Stimulated activated naive CD4-positive, alpha-beta T cell treated with Interleukin-2 at 50 U/mL for 16 hours (primary cell): ENCODE measurements around the gene COL5A1.

Experiments used
- DNase-seq: peaks from one replicate; lab custom pipeline; 2025; lab: John Stamatoyannopoulos, UW

COL5A1 gene

DNA sequence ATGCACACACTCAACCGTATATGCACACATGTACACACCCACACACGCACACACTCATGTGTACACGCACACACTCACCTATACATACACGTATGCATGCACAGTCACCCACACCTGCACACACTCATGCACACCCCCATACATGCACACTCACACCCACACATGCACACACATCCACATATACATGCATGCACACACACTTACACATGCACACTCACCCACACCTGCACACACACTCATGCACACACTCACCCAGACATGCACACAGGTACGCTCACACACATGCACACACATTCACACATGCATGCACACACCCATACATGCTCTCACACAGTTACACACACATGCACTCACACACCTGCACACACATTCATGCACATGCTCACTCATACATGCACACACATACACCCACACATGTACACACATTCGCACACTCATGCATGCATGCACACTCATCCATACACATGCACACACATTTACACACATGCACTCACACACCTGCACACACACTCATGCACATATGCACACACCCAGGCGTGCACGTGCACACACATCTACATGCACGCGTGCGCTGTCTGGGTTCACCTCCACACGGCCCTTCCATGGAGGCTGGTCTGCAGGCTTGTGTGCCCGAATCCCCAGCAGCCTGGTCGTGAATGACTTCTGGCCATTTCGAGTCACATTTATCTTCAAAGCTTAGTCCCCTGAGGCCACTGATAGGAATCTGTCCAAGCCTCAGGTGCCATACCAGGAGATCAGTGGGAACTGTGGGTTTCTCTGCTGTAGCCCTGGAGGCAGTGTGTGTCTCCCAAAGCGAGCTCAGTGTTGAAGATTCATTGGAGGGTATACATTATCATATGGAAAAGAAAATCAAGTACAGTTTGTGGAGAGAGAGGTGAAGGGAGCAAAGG lies 103.0 kb downstream of the COL5A1 start:
- no peak for DNase-seq

GRCh38 chr9:134747951-134748489 lies 106.4 kb downstream of the COL5A1 start:
- DNase-seq, result no peak

DNA sequence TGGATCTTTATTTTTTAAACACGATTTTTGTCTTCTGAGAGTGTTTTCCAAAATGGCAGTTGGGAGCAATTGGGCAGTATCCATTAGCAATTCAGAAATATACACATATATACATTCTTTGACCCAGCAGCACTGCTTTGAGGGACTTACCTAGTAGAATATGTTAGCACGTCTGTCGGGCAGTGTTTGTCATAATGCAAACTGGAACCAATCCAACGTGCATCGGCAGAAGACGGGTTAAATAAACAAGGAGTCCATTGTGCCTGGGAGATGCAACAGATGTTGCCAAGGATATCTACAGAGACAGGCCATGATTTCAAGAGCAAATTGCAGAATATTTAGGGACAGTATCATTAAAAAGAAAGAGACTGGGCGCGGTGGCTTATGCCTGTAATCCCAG lies 107.0 kb downstream of the COL5A1 start:
- no peak for DNase-seq

DNA sequence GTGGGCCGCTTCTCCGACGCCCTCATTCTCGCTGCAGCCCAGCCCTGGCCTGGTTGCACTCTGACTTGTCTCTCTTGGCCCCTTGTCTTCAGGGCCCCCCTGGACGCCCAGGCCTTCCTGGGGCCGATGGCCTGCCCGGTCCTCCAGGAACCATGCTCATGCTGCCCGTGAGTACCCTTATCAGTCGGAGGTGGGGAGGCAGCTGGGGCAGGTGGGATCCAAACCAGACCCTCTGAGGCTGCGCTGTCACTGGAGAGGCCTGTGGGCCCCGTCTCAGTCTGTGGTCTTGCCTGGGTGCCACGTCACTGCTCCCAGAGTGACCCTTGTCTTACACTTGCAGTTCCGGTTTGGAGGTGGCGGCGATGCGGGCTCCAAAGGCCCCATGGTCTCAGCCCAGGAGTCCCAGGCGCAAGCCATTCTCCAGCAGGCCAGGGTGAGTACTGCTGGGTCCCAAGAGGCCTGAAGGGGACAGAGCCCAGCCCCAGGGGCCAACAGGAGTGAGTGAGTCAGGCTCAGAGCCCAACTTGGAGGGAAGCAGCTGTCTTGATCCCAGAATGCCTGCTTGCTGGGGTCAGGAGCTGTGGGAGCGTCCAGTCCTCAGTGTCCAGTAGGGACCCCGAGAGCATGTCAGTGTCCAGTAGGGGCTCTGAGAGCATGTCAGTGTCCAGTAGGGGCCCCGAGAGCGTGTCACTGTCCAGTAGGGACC lies 109.0 kb downstream of the COL5A1 start:
- no peak for DNase-seq

- DNase-seq, result no peak
Observed at GRCh38 chr9:134751622-134752021, 110.0 kb downstream of the COL5A1 start.

DNA sequence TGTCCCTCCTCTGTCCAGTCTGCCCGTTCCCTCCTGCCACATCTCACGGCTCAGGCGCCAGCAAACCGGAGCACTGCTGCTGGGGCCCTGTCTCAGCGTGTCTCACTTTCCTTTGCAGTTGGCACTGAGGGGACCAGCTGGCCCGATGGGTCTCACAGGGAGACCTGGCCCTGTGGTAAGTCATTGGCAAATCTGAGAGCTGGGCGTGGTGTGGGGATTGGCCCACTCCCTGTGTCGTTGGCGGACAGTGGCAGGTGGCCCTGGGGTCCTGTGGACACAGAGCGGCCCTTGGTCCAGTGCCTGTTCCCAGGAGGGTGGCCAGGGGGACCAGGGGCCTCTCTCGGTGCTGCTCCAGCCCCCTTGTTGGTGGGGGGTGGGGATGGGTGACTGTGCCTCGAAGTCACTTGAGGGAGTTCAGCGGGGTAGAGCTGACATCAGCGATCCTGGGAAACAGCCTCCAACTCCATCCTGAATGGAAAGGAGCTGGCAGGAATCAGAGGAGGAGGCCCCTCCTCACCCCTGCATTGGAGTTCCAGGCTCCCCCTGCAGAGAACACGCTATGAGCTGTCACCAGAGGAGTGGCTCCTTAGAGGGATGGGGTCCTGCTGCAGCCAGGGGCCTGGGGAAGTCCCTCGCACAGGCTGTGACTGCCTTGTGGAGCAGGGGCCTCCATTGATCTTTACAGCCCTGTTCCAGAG lies 111.0 kb downstream of the COL5A1 start:
- no peak for DNase-seq

DNA sequence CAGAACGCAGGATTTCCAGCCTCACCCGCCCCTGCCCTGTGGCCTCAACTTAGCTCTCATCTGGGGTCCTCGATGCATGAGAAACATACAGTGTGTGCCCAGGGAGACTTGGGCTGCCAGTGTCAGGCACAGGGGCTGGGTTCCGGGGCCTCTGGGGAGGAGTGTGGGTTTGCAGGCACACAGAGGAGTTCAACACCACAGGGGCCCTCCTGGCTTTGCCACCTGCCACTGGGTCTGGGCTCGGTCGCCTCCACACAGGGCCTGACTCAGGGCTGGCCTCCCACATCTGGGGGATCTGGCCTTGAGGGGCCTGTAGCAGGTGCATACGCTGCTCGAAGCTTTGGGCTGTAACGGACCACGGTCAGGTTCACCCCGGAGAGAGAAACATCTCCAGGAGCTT lies 111.6 kb downstream of the COL5A1 start:
- no peak for DNase-seq

GRCh38 chr9:134755221-134755907 lies 113.8 kb downstream of the COL5A1 start:
- no peak for DNase-seq

GRCh38 chr9:134756098-134756497 lies 114.5 kb downstream of the COL5A1 start:
- DNase-seq, result no peak

DNA sequence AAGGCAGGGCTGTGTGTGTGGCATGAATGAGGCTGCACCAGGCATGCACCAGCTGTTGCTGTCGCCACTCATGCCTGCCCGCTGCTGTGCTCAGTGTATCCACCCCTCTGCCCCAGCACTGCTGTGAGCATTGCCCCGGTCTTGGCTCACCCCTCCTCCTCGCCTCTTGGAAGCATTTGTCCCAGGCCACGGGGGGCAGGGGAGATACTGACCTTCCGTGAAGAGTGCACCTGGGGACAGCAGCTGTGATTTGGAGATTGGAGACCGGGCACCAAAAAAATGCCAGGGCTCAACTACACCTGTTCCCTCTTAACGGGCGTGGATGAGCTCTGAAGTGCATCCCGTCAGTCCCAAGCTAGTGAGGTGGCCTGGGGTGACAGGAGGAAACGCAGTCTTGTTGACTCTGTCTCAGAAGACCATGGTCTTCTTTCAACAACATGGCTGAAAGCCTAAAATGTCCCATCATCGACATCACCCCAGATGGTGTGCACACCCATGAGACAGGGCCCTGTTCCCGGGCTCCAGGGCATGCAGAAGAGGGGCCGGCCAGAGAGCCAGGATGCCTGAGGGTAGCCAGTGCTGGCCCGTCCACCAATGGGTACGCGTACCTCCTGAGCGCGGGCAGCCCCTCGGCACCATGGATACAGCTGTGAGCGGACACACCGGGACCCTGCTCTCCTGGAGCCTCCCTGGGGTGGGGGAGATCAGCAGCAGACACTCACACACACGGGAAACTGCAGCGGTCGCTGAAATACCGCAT lies 115.8 kb downstream of the COL5A1 start:
- no peak for DNase-seq

- no peak for DNase-seq
Observed at GRCh38 chr9:134758949-134759607, 117.5 kb downstream of the COL5A1 start.

DNA sequence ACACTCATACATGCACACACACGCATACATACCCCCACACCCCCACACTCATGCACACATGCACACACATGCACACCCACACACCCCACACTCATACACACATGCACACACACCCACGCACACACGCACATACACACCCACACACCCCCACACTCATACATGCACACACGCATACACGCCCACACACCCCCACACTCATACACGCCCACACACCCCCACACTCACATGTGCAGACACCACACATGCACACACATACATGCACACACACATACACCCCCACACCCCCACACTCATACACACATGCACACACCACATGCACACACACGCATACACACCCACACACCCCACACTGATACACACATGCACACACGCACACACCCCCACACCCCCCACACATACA lies 118.3 kb downstream of the COL5A1 start:
- no peak for DNase-seq

- DNase-seq, result no peak
Observed at GRCh38 chr9:134760750-134761420, 119.3 kb downstream of the COL5A1 start.

DNA sequence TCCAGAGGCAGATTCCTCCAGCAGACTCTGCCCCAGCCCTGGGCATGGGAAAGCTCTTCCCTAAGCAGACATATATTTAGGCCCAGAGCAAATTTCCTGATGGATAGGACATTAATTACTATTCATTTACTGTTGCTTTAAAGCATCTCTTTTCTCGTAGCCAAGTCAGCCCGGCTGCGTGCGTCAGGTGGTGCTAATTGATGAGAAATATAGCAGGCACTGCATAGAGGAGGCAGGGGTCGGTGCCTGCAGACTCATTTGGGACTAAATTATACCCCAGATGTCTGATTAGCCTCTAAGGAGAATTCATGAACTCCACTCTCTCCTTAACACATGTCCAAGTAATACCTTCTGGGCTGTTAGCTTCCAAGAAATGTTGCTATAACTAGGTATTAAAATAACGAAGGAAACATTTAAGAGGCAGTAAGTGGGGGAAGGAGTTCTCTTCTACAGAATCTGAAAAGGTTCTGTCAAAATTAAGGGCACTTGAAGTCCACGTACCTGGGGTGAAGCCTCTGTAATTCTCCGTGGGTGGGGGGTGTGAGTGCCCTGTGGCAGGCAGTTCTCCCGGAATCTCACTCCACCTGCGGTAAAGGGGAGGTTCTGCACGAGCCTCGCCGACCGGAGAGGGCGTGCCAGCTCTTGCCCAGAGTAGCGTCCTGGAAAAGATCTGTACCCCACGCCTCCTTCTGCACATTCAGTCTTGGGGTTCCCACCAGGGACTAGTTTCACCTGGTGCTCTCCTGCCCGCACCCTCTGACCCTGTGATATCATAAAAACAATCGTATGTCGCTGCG lies 123.1 kb downstream of the COL5A1 start:
- DNase-seq, result no peak

GRCh38 chr9:134765785-134766184 lies 124.2 kb downstream of the COL5A1 start:
- DNase-seq, result no peak

DNA sequence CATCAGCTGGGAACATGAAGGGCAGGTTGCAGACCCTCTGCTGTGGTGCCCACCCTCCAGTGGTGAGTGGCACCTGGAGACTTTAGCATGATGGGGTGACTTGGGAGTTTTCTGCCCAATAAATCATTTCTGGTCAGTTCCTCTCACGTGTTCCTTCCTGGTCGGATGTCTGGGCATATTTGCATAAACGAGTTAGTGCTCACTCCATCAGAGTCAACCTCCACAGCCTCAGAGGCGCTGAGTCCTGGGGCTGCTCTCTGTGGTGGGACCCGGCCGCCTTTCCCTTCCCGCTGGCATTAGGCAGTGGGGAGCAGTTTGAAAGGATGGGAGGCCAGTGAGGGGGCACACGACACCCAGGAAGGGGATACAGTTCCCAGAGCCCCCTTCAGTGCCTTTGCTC lies 125.0 kb downstream of the COL5A1 start:
- DNase-seq, result no peak

DNA sequence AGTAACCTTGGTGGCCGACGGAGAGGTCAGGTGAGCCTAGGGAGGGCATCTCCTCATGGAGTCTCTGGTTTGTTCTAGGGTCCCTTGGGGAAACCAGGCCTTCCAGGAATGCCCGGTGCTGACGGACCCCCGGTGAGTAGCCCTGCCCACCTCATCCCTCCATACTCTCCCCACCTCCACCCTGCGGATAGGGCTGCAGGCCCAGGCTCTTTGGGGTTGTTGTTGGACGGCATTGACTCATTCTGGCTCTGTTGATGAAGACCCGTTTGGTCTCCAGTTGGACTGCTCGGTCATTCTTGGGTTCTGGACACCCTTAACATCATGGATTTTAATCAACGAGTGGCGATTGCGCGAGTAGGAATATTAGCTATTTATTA lies 126.7 kb downstream of the COL5A1 start:
- DNase-seq, result no peak

DNA sequence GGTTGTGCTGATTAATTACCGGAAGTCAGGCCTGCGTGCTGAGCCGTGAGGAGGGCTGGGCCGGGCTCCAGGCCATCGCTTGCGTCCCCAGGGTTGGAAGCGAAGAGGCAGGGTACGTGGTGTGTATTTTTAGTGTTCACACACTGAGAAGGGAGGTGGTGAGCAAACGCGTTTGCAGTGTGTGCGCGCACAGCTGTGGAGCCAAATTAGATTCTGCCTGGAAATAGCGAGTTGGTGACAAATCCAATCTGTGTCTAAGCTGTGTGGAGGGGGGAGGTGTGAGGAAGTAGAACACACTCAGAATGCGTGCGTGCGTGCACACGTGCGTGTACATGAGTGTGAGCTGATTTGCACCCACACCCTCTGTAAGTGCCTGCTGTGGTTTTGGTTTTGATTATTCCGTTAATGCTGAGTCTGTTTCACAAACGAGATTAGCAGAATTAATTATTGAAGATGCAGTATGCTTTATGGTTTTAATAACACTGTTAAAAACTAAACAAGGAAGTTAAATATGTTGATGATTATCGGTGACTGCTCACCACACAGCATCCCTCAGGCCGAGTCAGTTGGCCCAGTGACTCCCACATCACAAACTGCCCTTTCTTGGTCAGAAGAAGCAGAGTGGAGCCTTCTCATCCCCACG lies 127.2 kb downstream of the COL5A1 start:
- no peak for DNase-seq
